T-helper 17 cell (primary cell): ENCODE measurements around the gene LLGL2. TPM values are rescaled to one million over a fixed set of nuclear protein-coding genes. Genes with fewer than 3 reads are reported as not detected.
"Not testable (repeated sequence)": the region's sequence is repeated elsewhere in the genome, so short reads cannot be mapped to it uniquely, and the experiment has no call there.

ENCODE experiments used
- ATAC-seq: fragments of 150-1000 bp; cut with Tn5 transposase; 2 replicates; pipeline ENCODE4 v1.10.0; 2021; ENCODE audit warnings: mild to moderate bottlenecking, moderate library complexity
- DNase-seq, 3 donors: peaks; one replicate each; pipeline versions ENCODE4 v3.0.0 to v3.0.0-alpha.2; 2020 to 2021
- H3K9me3 ChIP-seq: one replicate; pipeline ENCODE4 v1.7.0; 2013; ENCODE audit warnings: low read length, mild to moderate bottlenecking; ENCODE audit not compliant: control insufficient read depth, poor library complexity, severe bottlenecking
- H3K27ac Mint-ChIP-seq: one replicate; pipeline ENCODE4 v1.8.0; 2022; ENCODE audit warnings: mild to moderate bottlenecking, moderate library complexity, mixed read lengths
- H3K27me3 Mint-ChIP-seq: one replicate; pipeline ENCODE4 v1.8.0; 2022; ENCODE audit warnings: mixed read lengths
- H3K36me3 Mint-ChIP-seq: one replicate; pipeline ENCODE4 v1.8.0; 2022; ENCODE audit warnings: low read depth, mixed read lengths
- H3K4me1 Mint-ChIP-seq: one replicate; pipeline ENCODE4 v1.8.0; 2022; ENCODE audit warnings: mild to moderate bottlenecking, mixed read lengths
- H3K4me3 Mint-ChIP-seq: one replicate; pipeline ENCODE4 v1.8.0; 2022; ENCODE audit warnings: mild to moderate bottlenecking, moderate library complexity, mixed read lengths
- total RNA-seq, 4 donors: library from RNA in 2 of 4; stranded (reverse) in 2 of 4; gene quantifications; one replicate each; pipeline ENCODE4 v1.2.3 and lab custom pipeline; 2022 to 2026

The LLGL2 gene
- total RNA-seq, 2 donors from 2014 or later: 39.3 to 41.9 TPM

DNA sequence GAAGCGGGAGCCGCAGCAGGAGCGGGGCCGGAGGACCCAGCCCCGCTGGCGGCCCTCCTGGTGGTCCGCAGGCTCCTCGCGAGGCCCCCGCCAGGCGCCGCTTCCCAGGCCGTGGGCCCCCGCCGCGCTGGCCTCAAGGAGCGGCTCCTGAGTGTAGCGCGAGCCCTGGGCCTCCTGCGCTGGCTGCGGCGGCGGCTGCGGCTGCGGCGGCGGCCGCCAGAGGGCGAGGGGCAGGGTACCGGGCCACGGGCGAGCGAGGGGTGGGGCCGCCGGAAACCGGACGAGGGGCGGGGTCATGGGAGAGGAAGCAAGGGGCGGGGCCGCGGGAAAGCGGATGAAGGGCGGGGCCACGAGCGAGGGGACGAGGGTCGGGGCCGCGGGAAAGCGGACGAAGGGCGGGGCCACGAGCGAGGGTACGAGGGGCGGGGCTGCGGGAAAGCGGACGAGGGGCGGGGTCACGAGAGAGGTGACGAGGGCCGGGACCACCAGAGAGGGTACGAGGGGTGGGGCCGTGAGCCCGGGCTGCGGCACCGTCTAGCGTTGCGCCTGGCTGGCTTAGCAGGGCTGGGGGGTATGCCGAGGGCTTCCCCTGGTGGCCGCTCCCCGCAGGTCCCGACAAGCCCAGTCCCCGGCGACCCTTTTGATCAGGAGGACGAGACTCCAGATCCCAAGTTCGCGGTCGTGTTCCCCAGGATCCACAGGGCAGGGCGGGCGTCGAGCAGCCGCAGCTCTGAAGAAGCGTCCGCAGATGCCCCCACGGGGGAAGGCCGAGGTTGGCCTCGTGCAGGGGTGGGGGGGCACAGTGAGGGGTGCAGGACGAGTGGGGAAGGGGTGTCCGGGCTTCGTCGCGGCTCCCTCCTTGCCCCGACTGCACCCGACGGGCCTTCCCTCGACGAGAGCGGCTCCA, 63.8 kb downstream of the LLGL2 start:
- Mint-ChIP-seq H3K36me3 (no peaks in the 10 kb centered on the region), H3K27ac (no peak overlapping the region), H3K4me1 (peaks cover 6% of the 10 kb centered on the region)

DNA sequence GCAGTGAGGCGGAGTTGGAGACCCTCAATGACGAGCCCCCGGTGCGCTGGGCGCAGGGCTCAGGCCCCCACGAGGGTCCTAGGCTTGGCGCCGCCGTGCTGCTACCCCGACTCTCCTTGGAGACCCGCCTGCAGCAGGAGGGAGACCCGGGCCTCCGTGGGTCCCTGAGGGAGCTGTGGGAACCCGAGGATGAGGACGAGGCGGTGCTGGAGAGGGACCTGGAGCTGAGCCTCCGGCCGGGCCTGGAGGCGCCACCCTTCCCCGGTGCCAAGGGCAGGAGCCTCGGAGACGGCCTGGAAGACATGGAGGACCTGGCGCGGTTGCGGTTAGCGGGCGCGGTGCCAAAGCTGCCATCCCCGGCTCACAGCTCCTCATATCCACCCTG, 64.4 kb downstream of the LLGL2 start:
- Mint-ChIP-seq H3K36me3 (no peaks in the 10 kb centered on the region), H3K4me1 (peaks cover 6% of the 10 kb centered on the region), H3K4me3 (peak overlapping the region; percentile 55), H3K27ac (no peak overlapping the region), H3K27me3 (no peaks in the 10 kb centered on the region)
- ATAC-seq (no peak), DNase-seq (no peak)
- no peaks in the 10 kb centered on the region for H3K9me3 ChIP-seq

More for the DNA sequence above, 63.8 kb downstream of the LLGL2 start:
- peak; percentile 94 for ATAC-seq
- DNase-seq: peak; percentile 87 to 97 (median 95)
- no peaks in the 10 kb centered on the region for H3K9me3 ChIP-seq
- Mint-ChIP-seq H3K27me3 (no peaks in the 10 kb centered on the region), H3K4me3 (peak overlapping the region; percentile 71)

DNA sequence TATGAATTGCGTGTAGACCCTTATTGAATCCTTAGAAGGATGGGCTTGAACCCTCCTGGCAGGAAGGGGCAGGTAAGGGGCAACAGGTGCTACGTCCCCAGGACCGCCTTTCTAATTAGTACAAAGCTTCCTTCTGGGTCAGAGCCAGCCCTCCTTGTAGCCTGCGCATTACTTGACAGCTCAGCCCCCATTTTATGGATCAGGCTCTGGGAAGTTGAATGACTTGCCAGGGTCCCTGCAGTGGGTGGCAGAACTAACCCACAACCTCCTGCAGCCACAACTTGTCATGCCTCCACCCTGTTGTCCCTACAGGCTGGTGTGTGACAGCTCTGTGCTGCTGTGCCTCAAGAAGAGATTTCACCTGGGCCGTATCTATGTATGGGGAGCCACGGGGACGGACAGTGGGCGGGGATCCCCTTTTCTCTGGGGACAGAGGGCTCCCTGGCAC, 64.8 kb downstream of the LLGL2 start:
- peaks cover 6% of the 10 kb centered on the region for H3K4me1 Mint-ChIP-seq
- no peaks in the 10 kb centered on the region for H3K9me3 ChIP-seq
- DNase-seq (no peak), ATAC-seq (no peak)
- no peaks in the 10 kb centered on the region for H3K27me3 Mint-ChIP-seq
- no peaks in the 10 kb centered on the region for H3K36me3 Mint-ChIP-seq
- no peak overlapping the region for H3K27ac Mint-ChIP-seq
- peak overlapping the region; percentile 55 for H3K4me3 Mint-ChIP-seq

DNA sequence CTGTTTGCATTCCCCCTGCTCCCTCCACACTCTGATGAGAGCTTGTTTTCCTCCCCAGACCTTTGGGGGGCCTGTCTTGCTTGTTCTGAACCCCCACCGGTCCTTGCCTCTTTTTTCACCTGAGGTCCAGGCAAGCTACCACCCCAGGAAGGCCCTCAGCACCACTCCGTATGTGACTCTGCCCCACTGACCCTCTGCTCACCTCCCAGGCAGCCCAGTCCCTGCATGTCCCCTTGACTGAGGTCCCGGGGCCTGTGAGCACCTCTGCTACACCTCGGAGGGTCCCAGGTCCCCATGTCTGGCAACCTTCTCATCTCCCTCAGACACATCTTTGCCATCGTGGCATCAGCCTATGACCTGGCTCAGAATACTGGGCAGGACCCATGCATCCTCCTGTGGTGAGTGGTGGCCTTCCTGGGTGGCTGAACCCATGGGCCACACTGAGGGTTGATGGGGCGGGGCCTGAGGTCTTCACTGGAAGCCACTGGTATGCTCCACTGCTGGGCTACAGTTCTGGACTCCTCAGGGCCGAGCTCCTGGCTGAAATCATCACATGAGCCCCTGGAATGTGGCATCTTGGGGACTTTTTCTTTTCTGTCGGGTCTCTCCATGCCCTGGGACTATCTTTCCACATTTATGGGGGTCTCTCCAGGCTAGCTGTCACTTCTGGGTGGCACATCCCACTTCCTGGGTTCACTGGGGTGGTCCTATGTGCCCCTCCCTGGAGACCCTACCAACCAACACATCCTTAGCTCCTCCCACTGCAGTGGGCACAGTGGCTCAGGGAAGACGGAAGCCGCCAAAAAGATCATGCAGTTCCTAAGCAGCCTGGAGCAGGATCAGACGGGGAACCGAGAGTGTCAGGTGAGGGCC, 65.6 kb downstream of the LLGL2 start:
- Mint-ChIP-seq H3K36me3 (no peaks in the 10 kb centered on the region), H3K4me3 (peak overlapping the region; percentile 55), H3K27me3 (no peaks in the 10 kb centered on the region), H3K4me1 (peaks cover 6% of the 10 kb centered on the region), H3K27ac (peak overlapping the region; percentile 56)
- H3K9me3 ChIP-seq: no peaks in the 10 kb centered on the region
- no peak for DNase-seq
- no peak for ATAC-seq

DNA sequence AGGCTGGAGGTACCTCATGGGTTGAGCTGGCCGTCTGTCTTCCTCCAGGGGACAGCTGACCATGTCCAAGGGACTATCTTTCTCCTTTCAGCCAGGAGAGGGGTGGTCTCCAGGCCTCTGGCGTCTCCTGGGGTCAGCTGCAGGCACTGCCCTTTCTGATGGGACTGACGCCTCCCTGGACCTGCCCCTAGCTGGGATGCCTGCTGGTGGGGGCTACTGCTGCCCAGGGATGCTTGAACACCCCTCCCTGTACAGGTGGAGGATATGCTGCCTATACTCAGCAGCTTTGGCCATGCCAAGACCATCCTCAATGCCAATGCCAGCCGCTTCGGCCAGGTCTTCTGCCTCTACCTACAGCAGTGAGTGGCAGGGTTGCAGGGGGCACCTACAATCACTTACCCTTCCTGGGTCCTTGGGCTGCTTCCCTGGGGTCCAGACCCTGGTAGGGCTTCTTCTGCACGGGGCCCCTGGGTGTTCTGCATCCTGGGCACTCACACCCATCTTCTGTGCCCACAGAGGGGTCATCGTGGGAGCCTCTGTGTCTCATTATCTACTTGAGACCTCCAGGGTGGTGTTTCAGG, 66.3 kb downstream of the LLGL2 start:
- H3K27ac Mint-ChIP-seq: no peak overlapping the region

DNA sequence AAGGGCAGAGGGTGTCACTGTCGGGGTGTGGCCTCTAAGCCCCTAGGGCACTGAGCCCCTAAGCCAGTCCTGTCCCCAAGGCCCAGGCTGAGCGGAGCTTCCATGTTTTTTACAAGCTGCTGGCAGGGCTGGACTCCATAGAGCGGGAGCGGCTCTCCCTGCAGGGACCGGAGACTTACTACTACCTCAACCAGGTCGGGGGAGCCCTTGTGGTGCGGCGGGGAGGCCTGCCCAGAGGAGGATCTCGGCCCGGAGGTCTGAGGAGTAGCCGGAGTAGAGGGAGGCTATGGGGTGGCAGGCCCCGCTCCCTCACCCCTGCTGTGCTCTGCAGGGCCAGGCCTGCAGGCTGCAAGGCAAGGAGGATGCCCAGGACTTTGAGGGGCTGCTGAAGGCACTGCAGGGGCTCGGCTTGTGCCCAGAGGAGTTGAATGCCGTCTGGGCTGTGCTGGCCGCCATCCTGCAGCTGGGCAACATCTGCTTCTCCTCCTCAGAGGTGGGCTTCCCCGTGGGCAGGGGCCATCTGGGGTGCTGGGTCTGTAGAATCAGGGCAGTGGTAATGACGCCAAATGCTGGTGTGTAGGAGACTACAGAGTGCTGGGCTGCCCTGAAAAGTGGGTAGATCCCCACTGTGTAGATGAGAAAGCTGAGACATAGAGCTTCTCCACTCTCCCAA, 67.0 kb downstream of the LLGL2 start:
- H3K27ac Mint-ChIP-seq: peak overlapping the region; percentile 14
- H3K9me3 ChIP-seq: no peaks in the 10 kb centered on the region
- no peak for ATAC-seq
- H3K36me3 Mint-ChIP-seq: no peaks in the 10 kb centered on the region
- no peak for DNase-seq
- H3K4me1 Mint-ChIP-seq: peaks cover 6% of the 10 kb centered on the region
- no peak overlapping the region for H3K4me3 Mint-ChIP-seq
- H3K27me3 Mint-ChIP-seq: no peaks in the 10 kb centered on the region

More for the DNA sequence above, 66.3 kb downstream of the LLGL2 start:
- H3K9me3 ChIP-seq: no peaks in the 10 kb centered on the region
- DNase-seq (no peak), ATAC-seq (no peak)
- Mint-ChIP-seq H3K4me3 (no peak overlapping the region), H3K36me3 (no peaks in the 10 kb centered on the region), H3K27me3 (no peaks in the 10 kb centered on the region), H3K4me1 (peaks cover 6% of the 10 kb centered on the region)

DNA sequence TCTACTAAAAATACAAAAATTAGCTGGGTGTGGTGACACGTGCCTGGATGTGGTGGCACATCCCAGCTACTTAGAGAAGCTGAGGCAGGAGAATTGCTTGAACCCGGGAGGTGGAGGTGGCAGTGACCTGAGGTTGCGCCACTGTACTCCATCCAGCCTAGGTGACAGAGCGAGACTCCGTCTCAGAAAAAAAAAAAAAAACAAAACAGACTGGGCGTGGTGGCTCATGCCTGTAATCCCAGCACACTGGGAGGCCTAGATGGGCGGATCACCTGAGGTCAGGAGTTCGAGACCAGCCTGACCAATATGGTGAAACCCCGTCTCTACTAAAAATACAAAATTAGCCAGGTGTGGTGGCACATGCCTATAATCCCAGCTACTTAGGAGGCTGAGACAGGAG, 67.9 kb downstream of the LLGL2 start:
- not testable (repeated sequence) for H3K9me3 ChIP-seq, H3K4me1 Mint-ChIP-seq, DNase-seq, H3K4me3 Mint-ChIP-seq, H3K36me3 Mint-ChIP-seq, H3K27me3 Mint-ChIP-seq, ATAC-seq
- peak overlapping the region; percentile 14 for H3K27ac Mint-ChIP-seq

DNA sequence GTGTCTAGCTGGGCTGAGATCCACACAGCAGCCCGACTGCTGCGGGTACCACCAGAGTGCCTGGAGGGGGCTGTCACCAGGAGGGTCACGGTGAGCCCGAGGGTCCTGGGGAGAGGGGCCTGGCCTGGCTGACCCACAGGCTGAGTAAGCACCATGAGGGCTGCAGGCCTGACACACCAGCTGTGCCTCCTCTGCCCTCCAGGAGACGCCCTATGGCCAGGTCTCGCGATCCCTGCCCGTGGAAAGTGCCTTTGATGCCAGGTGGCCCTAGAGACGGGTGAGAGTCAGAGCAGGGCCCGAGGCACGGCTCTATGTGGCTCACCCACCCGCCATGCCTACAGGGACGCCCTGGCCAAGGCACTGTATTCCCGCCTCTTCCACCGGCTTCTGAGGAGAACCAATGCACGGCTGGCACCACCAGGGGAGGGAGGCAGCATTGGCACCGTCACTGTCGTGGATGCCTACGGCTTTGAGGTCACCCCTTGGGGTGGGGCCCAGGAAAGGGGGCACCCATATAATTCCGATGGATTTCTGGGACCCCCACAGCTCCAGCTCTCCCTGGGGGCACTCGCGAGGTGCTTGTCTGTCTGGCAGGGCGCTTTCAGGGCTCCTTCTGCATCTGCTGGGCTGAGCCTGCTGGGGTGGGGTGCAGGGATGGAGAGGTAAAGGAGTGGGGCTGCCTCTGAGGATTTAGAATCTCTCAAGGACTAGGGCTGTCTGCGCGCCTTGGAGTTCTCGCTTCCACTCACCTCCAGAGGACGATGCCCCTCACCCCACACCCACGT, 69.2 kb downstream of the LLGL2 start:
- H3K4me1 Mint-ChIP-seq: peaks cover 6% of the 10 kb centered on the region
- H3K27me3 Mint-ChIP-seq: no peaks in the 10 kb centered on the region
- H3K9me3 ChIP-seq: no peaks in the 10 kb centered on the region
- no peak overlapping the region for H3K27ac Mint-ChIP-seq
- H3K36me3 Mint-ChIP-seq: no peaks in the 10 kb centered on the region
- no peak overlapping the region for H3K4me3 Mint-ChIP-seq
- no peak for ATAC-seq
- no peak for DNase-seq

DNA sequence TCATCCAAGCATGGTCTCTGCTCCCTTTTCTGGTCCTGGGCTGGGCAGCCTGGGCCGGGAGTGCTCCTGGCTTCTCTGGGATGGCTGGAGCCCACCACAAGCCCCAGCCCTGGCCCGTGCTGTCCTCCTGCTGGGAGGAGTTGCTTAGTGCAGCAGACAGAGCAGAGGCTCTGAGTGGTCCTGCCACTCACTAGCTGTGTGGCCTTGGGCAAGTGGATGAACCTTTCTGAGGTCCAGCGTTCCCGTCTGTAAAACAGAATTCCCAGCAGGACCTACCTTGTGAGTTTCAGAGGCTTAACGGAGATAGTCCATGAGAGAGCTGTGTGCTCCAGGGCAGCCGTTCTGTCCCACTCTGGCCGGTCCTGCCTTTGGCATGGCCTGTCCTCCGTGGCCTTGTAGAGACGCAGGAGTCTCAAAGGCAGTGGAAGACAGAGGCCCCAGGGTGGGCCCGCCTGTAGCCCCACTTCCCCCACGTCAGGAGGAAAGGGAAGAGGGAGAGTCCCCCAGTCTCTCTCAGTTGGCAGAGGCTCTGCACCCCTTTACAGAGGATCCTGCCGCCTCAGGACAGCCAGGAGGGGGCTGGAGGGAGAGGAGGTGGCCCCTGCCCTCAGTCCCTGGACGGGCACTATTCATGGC, 69.9 kb downstream of the LLGL2 start:
- no peak overlapping the region for H3K27ac Mint-ChIP-seq
- DNase-seq: no peak
- H3K4me3 Mint-ChIP-seq: no peak overlapping the region
- no peaks in the 10 kb centered on the region for H3K27me3 Mint-ChIP-seq
- no peaks in the 10 kb centered on the region for H3K36me3 Mint-ChIP-seq
- ATAC-seq: no peak
- H3K4me1 Mint-ChIP-seq: peaks cover 6% of the 10 kb centered on the region
- no peaks in the 10 kb centered on the region for H3K9me3 ChIP-seq

DNA sequence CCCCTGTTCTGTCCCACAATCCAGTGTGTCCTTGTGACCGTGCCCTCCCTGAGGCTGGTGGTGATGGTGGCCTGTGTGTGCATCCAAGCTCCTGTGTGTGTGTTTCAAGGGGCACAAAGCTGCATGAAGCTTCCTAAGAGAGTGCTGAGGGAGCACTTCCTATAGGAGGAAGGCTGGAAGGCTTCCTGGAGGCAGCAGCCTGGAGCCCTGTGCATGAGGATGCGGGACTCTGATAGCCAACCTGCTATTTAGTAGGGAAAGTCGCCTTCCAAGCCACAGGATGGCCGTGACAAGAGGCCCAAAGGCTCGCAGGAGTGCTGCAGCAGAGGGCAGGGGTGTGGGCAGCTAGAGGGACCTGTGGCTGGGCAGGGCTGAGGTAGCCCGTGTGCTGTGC, 70.4 kb downstream of the LLGL2 start:
- Mint-ChIP-seq H3K36me3 (no peaks in the 10 kb centered on the region), H3K4me1 (peaks cover 5% of the 10 kb centered on the region), H3K27ac (no peak overlapping the region), H3K27me3 (no peaks in the 10 kb centered on the region), H3K4me3 (no peak overlapping the region)
- H3K9me3 ChIP-seq: no peaks in the 10 kb centered on the region
- no peak for DNase-seq
- ATAC-seq: no peak

DNA sequence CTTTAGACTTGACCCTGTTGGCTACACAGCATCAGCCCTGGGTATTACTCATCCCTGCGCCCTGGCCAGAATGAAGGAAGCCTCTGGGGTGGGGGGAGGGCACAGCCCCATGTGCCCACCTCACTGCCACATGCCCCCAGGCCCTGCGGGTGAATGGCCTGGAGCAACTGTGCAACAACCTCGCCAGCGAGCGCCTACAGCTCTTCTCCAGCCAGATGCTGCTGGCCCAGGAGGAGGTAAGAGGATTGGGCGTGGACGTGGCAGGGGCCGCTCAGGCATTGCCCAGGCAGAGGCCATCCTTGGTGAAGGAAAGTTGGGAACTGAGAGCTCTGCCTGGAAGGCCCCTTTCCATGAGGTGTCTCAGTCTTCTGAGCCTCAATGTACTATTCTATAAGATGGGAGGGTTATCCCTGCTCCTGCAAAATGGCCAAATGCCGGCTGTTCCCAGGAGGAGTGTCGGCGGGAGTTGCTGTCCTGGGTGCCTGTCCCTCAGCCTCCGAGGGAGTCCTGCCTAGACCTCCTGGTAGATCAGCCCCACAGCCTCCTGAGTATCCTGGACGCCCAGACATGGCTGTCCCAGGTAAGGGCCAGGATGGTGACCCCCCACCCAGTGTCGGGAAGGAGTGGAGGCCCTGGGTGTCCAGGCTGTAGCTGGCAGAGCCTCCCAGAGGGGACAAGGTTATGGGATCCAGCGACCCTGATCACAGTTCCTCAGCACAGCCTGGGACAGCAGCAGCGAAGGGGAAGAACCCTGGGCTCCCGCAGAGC, 71.0 kb downstream of the LLGL2 start:
- Mint-ChIP-seq H3K27ac (no peak overlapping the region), H3K36me3 (no peaks in the 10 kb centered on the region), H3K4me1 (peaks cover 2% of the 10 kb centered on the region), H3K27me3 (no peaks in the 10 kb centered on the region), H3K4me3 (no peak overlapping the region)
- no peak for ATAC-seq
- no peaks in the 10 kb centered on the region for H3K9me3 ChIP-seq
- DNase-seq: no peak
